ENCODE measurements around the gene KLRF1. TPM values are rescaled to one million over a fixed set of nuclear protein-coding genes. Genes with fewer than 3 reads are reported as not detected.

The KLRF1 gene
- total RNA-seq, 6 experiments from 2014 or later: not detected

DNA sequence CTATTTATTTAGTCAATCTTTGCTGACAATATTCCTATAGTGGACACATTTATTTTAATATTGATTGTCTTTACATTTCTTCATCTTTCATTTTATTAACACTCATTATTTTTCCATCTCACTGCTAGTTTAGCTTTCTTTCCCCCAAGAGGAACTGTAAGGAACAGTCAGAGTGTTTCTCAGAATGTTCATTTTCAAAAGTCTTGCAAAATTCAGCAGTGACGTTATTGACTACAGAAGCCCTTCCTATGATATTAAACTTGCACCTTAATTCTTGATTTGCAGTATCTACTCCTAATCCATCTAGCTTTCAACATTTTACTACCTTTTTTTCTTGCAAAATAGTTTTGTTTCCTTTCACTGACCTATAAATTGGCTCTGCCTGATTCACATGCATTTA lies 28.9 kb downstream of the KLRF1 start:
- Mint-ChIP-seq H3K4me1 (ENCODE audit: low read depth) (no peaks in the 10 kb centered on the region), H3K9me3 (no peaks in the 10 kb centered on the region), H3K36me3 (ENCODE audit: low read depth) (no peaks in the 10 kb centered on the region), H3K27me3 (ENCODE audit: insufficient read depth) (no peaks in the 10 kb centered on the region; the same call in 1 of the 2 replicates), H3K4me3 (no peak overlapping the region), H3K27ac (no peak overlapping the region)
- TF ChIP-seq, protein P1, sequence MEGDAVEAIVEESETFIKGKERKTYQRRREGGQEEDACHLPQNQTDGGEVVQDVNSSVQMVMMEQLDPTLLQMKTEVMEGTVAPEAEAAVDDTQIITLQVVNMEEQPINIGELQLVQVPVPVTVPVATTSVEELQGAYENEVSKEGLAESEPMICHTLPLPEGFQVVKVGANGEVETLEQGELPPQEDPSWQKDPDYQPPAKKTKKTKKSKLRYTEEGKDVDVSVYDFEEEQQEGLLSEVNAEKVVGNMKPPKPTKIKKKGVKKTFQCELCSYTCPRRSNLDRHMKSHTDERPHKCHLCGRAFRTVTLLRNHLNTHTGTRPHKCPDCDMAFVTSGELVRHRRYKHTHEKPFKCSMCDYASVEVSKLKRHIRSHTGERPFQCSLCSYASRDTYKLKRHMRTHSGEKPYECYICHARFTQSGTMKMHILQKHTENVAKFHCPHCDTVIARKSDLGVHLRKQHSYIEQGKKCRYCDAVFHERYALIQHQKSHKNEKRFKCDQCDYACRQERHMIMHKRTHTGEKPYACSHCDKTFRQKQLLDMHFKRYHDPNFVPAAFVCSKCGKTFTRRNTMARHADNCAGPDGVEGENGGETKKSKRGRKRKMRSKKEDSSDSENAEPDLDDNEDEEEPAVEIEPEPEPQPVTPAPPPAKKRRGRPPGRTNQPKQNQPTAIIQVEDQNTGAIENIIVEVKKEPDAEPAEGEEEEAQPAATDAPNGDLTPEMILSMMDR (IDR thresholded peaks at IDR 0.05): no peak
- no peak for DNase-seq

DNA sequence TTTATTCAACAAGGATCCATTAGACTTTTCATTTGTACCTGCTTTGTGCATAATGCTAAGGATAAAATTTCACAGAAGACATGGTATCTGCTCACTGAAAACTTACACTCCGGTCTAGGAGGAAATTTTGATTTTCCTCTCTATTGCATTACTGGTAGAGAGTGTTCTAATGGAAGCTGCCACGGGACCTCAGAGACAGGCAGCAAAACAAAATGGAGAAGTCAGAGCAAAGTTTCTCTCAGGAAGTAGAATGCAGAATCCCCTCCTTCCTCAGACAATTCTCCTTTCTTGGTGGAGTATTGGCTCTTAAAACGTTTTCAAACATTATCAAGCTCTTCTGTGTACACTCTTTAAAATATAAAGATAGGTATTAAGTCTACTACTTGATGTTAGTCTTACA lies 29.6 kb downstream of the KLRF1 start:
- no peak overlapping the region for H3K4me3 Mint-ChIP-seq
- no peaks in the 10 kb centered on the region for H3K4me1 Mint-ChIP-seq (ENCODE audit: low read depth)
- H3K27me3 Mint-ChIP-seq (ENCODE audit: insufficient read depth): no peaks in the 10 kb centered on the region; the same call in 1 of the 2 replicates
- H3K9me3 Mint-ChIP-seq: no peaks in the 10 kb centered on the region
- no peak for DNase-seq
- H3K36me3 Mint-ChIP-seq (ENCODE audit: low read depth): no peaks in the 10 kb centered on the region
- H3K27ac Mint-ChIP-seq: no peak overlapping the region
- TF ChIP-seq, protein P1 (IDR thresholded peaks at IDR 0.05): no peak

DNA sequence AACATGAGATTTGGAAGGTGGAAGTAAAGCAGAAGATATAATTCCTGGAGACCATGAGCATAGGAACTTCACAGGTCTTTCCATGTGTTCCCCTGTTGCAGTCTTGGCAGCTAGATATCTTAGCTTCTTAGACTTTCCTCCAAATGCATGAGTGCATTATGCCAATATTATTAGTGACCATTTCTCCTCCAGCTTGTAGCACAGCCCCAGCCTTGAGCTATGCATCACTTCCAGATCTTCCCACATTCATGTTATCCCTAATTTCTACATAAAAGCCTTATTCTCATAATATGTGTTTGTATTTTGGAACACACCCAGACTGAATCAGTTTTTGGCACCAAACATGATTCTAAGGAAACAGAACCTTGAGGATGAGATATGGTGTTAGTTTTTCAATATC lies 30.9 kb downstream of the KLRF1 start:
- Mint-ChIP-seq H3K4me1 (ENCODE audit: low read depth) (no peaks in the 10 kb centered on the region), H3K27ac (no peak overlapping the region), H3K36me3 (ENCODE audit: low read depth) (no peaks in the 10 kb centered on the region), H3K4me3 (no peak overlapping the region), H3K9me3 (no peaks in the 10 kb centered on the region), H3K27me3 (ENCODE audit: insufficient read depth) (no peaks in the 10 kb centered on the region; the same call in 1 of the 2 replicates)
- TF ChIP-seq, protein P1 (IDR thresholded peaks at IDR 0.05): no peak
- no peak for DNase-seq

DNA sequence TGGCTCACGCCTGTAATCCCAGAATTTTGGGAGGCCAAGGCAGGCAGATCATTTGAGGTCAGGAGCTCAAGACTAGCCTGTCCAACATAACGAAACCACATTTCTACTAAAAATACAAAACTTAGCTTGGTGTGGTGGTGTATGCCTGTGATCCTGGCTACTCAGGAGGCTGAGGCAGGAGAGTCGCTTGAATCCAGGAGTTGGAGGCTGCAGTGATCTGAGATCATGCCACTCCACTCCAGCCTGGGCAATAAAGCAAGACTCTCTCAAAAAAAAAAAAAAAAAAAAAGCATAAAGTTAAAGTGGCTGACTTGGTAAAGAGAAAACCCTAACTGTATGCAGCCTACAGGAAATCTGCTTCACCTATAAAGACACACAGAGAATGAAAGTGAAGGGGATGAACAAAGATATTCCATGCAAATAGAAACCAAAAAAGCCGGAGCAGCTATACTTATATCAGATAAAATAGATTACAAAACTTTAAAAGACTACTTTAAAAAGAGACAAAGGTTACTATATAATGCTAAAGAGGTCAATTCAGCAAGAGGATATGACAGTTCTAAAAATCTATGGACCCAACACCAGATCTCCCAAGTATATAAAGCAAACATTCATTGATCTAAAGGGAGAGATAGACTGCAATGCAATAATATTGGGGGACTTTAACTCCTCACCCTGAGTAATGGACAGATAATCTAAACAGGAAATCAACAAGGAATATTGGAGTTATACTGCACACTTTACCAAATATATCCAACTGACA lies 37.8 kb downstream of the KLRF1 start:
- Mint-ChIP-seq H3K9me3 (no peaks in the 10 kb centered on the region), H3K4me1 (ENCODE audit: low read depth) (peaks cover 11% of the 10 kb centered on the region), H3K36me3 (ENCODE audit: low read depth) (no peaks in the 10 kb centered on the region), H3K4me3 (no peak overlapping the region), H3K27me3 (ENCODE audit: insufficient read depth) (no peaks in the 10 kb centered on the region; the same call in 1 of the 2 replicates), H3K27ac (no peak overlapping the region)
- DNase-seq: no peak
- TF ChIP-seq, protein P1 (IDR thresholded peaks at IDR 0.05): no peak

DNA sequence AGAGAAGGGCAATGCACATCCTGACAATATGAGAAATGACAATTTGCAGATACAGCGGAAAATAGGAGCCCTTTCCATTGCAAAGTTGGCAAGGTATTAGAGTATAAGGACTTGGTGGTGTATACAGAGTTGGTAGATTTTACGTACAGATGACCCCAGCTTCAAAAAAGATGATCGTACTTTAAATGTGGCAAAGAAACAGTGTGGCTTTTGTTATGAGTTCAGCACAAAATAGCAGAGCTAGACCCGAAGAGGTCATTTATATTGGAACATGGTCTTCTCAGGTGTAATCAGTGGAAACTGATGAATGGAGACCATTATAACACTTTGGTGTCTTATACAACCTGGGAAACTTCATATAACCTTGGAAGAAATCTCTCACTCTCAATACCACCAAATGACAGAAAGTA lies 39.6 kb downstream of the KLRF1 start:
- no peaks in the 10 kb centered on the region; the same call in 1 of the 2 replicates for H3K27me3 Mint-ChIP-seq (ENCODE audit: insufficient read depth)
- no peaks in the 10 kb centered on the region for H3K9me3 Mint-ChIP-seq
- TF ChIP-seq, protein P1 (IDR thresholded peaks at IDR 0.05): no peak
- H3K4me3 Mint-ChIP-seq: no peak overlapping the region
- DNase-seq: no peak
- H3K27ac Mint-ChIP-seq: no peak overlapping the region
- peaks cover 14% of the 10 kb centered on the region for H3K4me1 Mint-ChIP-seq (ENCODE audit: low read depth)
- no peaks in the 10 kb centered on the region for H3K36me3 Mint-ChIP-seq (ENCODE audit: low read depth)

Measured in HFFc6 (cell line).